ENCODE measurements around the gene VIPR2. TPM values are rescaled to one million over a fixed set of nuclear protein-coding genes. Genes with fewer than 3 reads are reported as not detected.

VIPR2 gene
- total and polyA plus RNA-seq, 3 donors from 2014 or later: 2.5 to 5.3 (median 4.9) TPM

DNA sequence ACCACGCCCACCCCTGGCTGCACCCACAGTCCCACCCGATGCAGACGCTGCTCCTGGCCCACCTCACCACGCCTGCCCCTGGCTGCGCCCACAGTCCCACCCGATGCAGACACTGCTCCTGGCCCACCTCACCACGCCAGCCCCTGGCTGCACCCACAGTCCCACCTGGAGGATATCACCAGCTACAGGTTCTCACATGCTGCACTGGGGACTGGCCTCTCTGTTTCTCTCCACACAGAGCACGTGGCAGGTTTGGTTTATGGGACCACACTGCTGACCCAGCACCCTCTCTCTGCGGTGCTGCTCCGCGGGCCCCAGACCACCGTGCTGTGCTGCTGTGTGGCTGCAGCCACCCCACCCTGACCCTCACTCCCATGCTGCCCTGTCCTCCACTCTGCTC is 120.9 kb downstream of the VIPR2 start:
- Histone ChIP-seq H3K4me3 (no peak overlapping the region), H3K36me3 (ENCODE audit: low read depth, missing control alignments) (no peaks in the 10 kb centered on the region), H3K27me3 (no peaks in the 10 kb centered on the region), H3K27ac (no peak overlapping the region), H3K4me1 (no peaks in the 10 kb centered on the region), H3K9me3 (no peaks in the 10 kb centered on the region)
- TF ChIP-seq, protein P1, sequence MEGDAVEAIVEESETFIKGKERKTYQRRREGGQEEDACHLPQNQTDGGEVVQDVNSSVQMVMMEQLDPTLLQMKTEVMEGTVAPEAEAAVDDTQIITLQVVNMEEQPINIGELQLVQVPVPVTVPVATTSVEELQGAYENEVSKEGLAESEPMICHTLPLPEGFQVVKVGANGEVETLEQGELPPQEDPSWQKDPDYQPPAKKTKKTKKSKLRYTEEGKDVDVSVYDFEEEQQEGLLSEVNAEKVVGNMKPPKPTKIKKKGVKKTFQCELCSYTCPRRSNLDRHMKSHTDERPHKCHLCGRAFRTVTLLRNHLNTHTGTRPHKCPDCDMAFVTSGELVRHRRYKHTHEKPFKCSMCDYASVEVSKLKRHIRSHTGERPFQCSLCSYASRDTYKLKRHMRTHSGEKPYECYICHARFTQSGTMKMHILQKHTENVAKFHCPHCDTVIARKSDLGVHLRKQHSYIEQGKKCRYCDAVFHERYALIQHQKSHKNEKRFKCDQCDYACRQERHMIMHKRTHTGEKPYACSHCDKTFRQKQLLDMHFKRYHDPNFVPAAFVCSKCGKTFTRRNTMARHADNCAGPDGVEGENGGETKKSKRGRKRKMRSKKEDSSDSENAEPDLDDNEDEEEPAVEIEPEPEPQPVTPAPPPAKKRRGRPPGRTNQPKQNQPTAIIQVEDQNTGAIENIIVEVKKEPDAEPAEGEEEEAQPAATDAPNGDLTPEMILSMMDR (IDR thresholded peaks at IDR 0.05): no peak
- no peak for TF ChIP-seq POLR2A (IDR thresholded peaks at IDR 0.05)
- WGBS, 2 donors: 92 to 93% methylated on average over 8 to 12 of the region's 12 CpGs
- DNase-seq: peak; percentile 10
- intact Hi-C loops (cut with DNase I; ENCODE audit: low total_unique reads): no loop called here

DNA sequence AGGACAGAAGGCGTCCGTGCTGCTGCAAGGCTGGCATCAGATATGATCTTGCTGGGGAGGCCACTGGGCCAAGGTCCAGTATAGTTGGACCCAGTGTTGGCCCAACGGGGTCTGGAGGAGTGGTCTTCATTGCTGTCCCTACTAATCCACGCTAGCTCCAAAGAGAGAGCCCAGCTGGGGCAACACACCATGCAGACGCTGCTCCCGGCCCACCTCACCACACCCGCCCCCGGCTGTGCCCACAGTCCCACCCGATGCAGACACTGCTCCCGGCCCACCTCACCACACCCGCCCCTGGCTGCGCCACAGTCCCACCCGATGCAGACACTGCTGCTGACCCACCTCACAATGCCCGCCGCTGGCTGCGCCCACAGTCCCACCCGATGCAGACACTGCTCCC is 121.5 kb downstream of the VIPR2 start:
- DNase-seq: peak; percentile 4
- intact Hi-C loops (cut with DNase I; ENCODE audit: low total_unique reads): no loop called here

DNA sequence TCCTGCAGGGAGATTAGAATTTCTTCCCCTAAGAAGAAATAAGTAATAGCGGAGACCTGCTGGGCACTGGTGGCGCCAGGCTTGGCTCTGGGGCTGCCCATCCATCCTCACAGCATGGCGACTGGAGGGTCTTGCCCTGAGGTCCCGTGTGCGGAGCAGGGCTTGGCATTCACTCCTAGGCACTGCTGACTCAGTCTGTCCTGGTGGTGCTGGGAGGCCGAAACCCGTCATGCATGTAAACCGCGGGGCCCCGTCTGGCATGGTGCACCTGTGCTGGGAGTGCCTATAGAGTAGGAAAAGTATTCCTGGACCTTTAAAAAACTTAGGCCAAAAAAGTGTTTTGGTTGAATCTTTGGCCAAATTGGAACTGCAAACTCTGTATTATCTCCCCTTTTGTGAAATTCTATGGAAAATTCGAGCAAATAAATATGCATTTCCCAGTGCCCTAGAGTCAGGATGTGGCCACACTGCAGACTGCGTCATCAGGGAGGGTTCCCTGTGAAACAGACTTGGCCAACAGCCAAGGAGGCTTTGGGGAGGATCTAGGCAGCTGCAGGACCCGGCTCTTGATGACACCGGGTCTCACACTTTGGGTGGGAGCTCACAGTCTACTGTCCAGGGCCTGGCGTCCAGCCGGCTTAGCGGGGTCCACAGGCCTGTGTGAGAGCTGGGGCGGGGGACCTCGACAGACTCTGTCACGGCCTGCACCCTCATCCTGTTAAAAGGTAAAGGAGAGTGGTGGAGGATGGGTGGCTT is 122.3 kb downstream of the VIPR2 start:
- WGBS, 2 donors: 79 to 84% methylated on average over 14 to 20 of the region's 20 CpGs
- Histone ChIP-seq H3K4me1 (no peaks in the 10 kb centered on the region), H3K4me3 (no peak overlapping the region), H3K9me3 (no peaks in the 10 kb centered on the region), H3K27me3 (no peaks in the 10 kb centered on the region), H3K27ac (no peak overlapping the region), H3K36me3 (ENCODE audit: low read depth, missing control alignments) (no peaks in the 10 kb centered on the region)
- TF ChIP-seq POLR2A (IDR thresholded peaks at IDR 0.05): no peak
- TF ChIP-seq, protein P1 (IDR thresholded peaks at IDR 0.05): no peak
- DNase-seq: no peak
- intact Hi-C loops (cut with DNase I; ENCODE audit: low total_unique reads): no loop called here

More for the DNA sequence above, 121.5 kb downstream of the VIPR2 start:
- no peak for TF ChIP-seq POLR2A (IDR thresholded peaks at IDR 0.05)
- TF ChIP-seq, protein P1 (IDR thresholded peaks at IDR 0.05): no peak
- Histone ChIP-seq H3K36me3 (ENCODE audit: low read depth, missing control alignments) (no peaks in the 10 kb centered on the region), H3K4me1 (no peaks in the 10 kb centered on the region), H3K27ac (no peak overlapping the region), H3K27me3 (no peaks in the 10 kb centered on the region), H3K9me3 (no peaks in the 10 kb centered on the region), H3K4me3 (no peak overlapping the region)
- WGBS, 2 donors: 95 to 98% methylated on average over 17 of the region's 17 CpGs

DNA sequence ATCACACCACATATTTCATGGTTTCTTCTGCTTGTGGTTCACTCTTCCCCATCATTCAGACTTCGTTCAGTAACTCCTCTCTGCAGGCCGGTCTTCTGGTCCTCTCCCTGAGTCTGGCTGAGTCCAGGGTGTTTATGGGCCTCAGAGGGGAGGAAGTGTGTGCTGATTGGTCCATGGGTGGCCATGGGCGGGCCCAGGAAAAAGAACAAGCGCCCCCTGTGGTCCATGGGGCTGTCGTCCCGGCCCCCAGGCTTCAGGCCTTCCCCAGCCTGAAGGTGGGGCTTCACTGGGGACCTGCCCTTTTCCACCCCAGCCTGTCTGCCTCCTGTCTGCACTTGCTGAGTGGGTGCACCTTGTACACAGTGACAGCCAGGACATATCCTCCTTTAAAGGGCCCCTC is 123.7 kb downstream of the VIPR2 start:
- Histone ChIP-seq H3K27ac (no peak overlapping the region), H3K27me3 (no peaks in the 10 kb centered on the region), H3K9me3 (no peaks in the 10 kb centered on the region), H3K4me3 (no peak overlapping the region), H3K4me1 (peaks cover 1% of the 10 kb centered on the region), H3K36me3 (ENCODE audit: low read depth, missing control alignments) (no peaks in the 10 kb centered on the region)
- WGBS, 2 donors: 85 to 96% methylated on average over 6 of the region's 6 CpGs
- intact Hi-C loops (cut with DNase I; ENCODE audit: low total_unique reads): no loop called here
- DNase-seq: no peak
- TF ChIP-seq, protein P1 (IDR thresholded peaks at IDR 0.05): no peak
- TF ChIP-seq POLR2A (IDR thresholded peaks at IDR 0.05): no peak

DNA sequence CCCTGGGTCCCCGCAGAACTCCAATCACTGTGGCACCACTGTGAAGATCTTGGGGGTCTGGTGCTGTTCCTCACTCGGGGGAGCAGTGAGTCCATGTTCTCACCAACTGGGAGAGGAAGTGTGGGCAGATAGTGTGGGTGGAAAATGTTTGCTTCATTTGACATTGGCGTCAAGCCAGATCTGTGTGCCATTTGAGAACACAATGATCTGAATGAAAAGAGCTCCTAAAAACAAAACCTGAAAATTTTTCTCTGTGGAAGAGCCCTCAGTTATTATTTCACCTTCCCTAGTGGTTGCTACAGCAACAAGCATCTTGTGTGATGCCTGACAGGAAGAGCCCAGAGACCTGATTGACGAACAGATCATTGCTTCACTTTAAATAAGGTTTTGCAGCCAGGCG is 125.6 kb downstream of the VIPR2 start:
- H3K9me3 ChIP-seq: no peaks in the 10 kb centered on the region
- TF ChIP-seq, protein P1 (IDR thresholded peaks at IDR 0.05): no peak
- no peak for TF ChIP-seq POLR2A (IDR thresholded peaks at IDR 0.05)
- H3K36me3 ChIP-seq (ENCODE audit: low read depth, missing control alignments): no peaks in the 10 kb centered on the region
- DNase-seq: no peak
- no peaks in the 10 kb centered on the region for H3K27me3 ChIP-seq
- peaks cover 20% of the 10 kb centered on the region for H3K4me1 ChIP-seq
- intact Hi-C loops (cut with DNase I; ENCODE audit: low total_unique reads): no loop called here
- WGBS, 2 donors: 62 to 74% methylated on average over 5 of the region's 5 CpGs
- no peak overlapping the region for H3K27ac ChIP-seq
- no peak overlapping the region for H3K4me3 ChIP-seq
